Measurements from ENCODE around the gene MYBPHL. TPM values are rescaled to one million over a fixed set of nuclear protein-coding genes. Genes with fewer than 3 reads are reported as not detected.

The MYBPHL gene
- total and polyA plus RNA-seq, 2 of the 13 experiments (the other 11 are each of a cell fraction or from before 2014, with no cell fraction given) = 3.7 to 3.8 TPM

DNA sequence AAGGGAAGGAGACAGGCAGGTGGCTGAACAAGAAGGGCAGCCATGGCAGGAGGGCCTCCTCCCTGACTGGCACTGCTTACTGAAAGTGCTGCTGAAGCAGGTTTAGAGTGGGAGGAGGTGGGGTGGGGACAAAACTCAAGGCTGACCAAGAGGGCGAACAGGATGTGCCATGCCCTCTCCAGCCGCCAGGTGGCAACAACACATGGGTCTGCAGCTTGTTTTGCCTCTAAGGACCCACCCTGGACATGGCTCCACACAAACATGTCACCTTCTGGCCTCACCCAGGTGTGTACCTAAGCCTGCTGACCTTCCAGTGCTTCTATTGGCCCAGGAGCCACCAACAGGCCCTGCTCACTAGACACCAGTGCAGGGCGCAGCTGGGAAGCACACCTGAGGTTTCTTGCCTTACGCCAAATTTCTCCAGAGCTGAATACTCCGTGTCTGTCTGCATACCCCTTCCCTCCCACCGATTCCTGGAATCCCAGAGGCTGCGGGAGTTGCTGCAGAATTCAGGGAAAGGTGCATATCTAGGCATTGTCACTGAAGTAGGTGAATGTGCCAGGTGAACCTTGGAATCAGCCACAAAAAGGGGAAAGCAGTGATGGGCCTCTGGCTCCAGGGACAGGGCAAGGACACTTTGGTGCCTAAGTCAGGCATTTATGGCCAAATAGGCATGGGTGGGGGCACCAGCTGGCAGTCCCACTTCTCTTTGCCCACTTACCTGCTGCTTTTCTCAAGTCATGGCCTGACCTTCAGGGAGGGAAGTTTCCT, 29.2 kb downstream of the MYBPHL start (continued):
- TF ChIP-seq, protein P1, sequence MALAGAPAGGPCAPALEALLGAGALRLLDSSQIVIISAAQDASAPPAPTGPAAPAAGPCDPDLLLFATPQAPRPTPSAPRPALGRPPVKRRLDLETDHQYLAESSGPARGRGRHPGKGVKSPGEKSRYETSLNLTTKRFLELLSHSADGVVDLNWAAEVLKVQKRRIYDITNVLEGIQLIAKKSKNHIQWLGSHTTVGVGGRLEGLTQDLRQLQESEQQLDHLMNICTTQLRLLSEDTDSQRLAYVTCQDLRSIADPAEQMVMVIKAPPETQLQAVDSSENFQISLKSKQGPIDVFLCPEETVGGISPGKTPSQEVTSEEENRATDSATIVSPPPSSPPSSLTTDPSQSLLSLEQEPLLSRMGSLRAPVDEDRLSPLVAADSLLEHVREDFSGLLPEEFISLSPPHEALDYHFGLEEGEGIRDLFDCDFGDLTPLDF (CRISPR knock-in tag; IDR thresholded peaks at IDR 0.05) = no peak
- 0 out of 2 replicates have a peak, but pooled peaks have one; percentile 79 for TF ChIP-seq SMAD3 (CRISPR knock-in tag; IDR thresholded peaks at IDR 0.05)
- peak; percentile 18; the same call in 1 of the 2 replicates for TF ChIP-seq ZNF563 (CRISPR knock-in tag; IDR thresholded peaks at IDR 0.05)
- peak; percentile 67; the same call in 1 of the 2 replicates for TF ChIP-seq ZNF501 (CRISPR knock-in tag; IDR thresholded peaks at IDR 0.05)
- no peak for TF ChIP-seq ZNF235 (CRISPR knock-in tag; IDR thresholded peaks at IDR 0.05; ENCODE audit: borderline replicate concordance)
- no peak; the same call in 1 of the 2 replicates for TF ChIP-seq HES4 (CRISPR knock-in tag; IDR thresholded peaks at IDR 0.05; ENCODE audit: borderline replicate concordance)
- 0 out of 2 replicates have a peak, but pooled peaks have one; percentile 58 for TF ChIP-seq DNMT1 (CRISPR knock-in tag; IDR thresholded peaks at IDR 0.05)
- TF ChIP-seq AKAP8 (CRISPR knock-in tag; IDR thresholded peaks at IDR 0.05) = peak; percentile 31; the same call in 1 of the 2 replicates
- TF ChIP-seq, protein P2, sequence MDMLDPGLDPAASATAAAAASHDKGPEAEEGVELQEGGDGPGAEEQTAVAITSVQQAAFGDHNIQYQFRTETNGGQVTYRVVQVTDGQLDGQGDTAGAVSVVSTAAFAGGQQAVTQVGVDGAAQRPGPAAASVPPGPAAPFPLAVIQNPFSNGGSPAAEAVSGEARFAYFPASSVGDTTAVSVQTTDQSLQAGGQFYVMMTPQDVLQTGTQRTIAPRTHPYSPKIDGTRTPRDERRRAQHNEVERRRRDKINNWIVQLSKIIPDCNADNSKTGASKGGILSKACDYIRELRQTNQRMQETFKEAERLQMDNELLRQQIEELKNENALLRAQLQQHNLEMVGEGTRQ (IDR thresholded peaks at IDR 0.05; ENCODE audit: low read depth, low read length) = no peak
- TF ChIP-seq, protein P2 (CRISPR knock-in tag; IDR thresholded peaks at IDR 0.05; ENCODE audit: borderline replicate concordance) = no peak
- TF ChIP-seq, protein P3, sequence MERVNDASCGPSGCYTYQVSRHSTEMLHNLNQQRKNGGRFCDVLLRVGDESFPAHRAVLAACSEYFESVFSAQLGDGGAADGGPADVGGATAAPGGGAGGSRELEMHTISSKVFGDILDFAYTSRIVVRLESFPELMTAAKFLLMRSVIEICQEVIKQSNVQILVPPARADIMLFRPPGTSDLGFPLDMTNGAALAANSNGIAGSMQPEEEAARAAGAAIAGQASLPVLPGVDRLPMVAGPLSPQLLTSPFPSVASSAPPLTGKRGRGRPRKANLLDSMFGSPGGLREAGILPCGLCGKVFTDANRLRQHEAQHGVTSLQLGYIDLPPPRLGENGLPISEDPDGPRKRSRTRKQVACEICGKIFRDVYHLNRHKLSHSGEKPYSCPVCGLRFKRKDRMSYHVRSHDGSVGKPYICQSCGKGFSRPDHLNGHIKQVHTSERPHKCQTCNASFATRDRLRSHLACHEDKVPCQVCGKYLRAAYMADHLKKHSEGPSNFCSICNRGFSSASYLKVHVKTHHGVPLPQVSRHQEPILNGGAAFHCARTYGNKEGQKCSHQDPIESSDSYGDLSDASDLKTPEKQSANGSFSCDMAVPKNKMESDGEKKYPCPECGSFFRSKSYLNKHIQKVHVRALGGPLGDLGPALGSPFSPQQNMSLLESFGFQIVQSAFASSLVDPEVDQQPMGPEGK (CRISPR knock-in tag; IDR thresholded peaks at IDR 0.05) = peak; percentile 86
- TF ChIP-seq STAG1 (CRISPR knock-in tag; IDR thresholded peaks at IDR 0.05) = peak; percentile 90
- peak in 1 of 2 experiments; percentile 86; a peak in 2 of 4 replicates for TF ChIP-seq KLF16 (CRISPR knock-in tag; IDR thresholded peaks at IDR 0.05)
- TF ChIP-seq MIXL1 (CRISPR knock-in tag; IDR thresholded peaks at IDR 0.05) = no peak; the same call in none of the 2 replicates
- no peak for TF ChIP-seq RORA (CRISPR knock-in tag; IDR thresholded peaks at IDR 0.05)
- TF ChIP-seq RXRA (CRISPR knock-in tag; IDR thresholded peaks at IDR 0.05) = peak; percentile 65; the same call in 1 of the 2 replicates
- no peak for TF ChIP-seq RFX1 (IDR thresholded peaks at IDR 0.05)
- peak; percentile 26; the same call in 1 of the 2 replicates for TF ChIP-seq MEIS1 (CRISPR knock-in tag; IDR thresholded peaks at IDR 0.05; ENCODE audit: borderline replicate concordance)
- peak; percentile 39; the same call in 1 of the 2 replicates for TF ChIP-seq SSRP1 (CRISPR knock-in tag; IDR thresholded peaks at IDR 0.05)
- TF ChIP-seq, protein P4, sequence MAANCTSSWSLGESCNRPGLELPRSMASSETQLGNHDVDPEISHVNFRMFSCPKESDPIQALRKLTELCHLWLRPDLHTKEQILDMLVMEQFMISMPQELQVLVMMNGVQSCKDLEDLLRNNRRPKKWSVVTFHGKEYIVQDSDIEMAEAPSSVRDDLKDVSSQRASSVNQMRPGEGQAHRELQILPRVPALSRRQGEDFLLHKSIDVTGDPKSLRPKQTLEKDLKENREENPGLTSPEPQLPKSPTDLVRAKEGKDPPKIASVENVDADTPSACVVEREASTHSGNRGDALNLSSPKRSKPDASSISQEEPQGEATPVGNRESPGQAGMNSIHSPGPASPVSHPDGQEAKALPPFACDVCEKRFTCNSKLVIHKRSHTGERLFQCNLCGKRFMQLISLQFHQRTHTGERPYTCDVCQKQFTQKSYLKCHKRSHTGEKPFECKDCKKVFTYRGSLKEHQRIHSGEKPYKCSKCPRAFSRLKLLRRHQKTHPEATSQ (CRISPR knock-in tag; IDR thresholded peaks at IDR 0.05; ENCODE audit: borderline replicate concordance) = 0 out of 2 replicates have a peak, but pooled peaks have one; percentile 19
- TF ChIP-seq, protein P5, sequence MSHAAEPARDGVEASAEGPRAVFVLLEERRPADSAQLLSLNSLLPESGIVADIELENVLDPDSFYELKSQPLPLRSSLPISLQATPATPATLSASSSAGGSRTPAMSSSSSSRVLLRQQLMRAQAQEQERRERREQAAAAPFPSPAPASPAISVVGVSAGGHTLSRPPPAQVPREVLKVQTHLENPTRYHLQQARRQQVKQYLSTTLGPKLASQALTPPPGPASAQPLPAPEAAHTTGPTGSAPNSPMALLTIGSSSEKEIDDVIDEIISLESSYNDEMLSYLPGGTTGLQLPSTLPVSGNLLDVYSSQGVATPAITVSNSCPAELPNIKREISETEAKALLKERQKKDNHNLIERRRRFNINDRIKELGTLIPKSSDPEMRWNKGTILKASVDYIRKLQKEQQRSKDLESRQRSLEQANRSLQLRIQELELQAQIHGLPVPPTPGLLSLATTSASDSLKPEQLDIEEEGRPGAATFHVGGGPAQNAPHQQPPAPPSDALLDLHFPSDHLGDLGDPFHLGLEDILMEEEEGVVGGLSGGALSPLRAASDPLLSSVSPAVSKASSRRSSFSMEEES (CRISPR knock-in tag; IDR thresholded peaks at IDR 0.05) = peak; percentile 39; the same call in 1 of the 2 replicates
